GM18517 (cell line): ENCODE data around the gene TRPT1.
A peak's percentile ranks its signal among the peaks of the same experiment; 100 is the strongest.

Experiments used
- ATAC-seq: cut with Tn5 transposase; IDR thresholded peaks from one replicate; pipeline ENCODE4 v1.9.1; 2021; ENCODE audit warnings: mild to moderate bottlenecking, moderate library complexity; ENCODE audit not compliant: unreplicated experiment

TRPT1 gene, protein sequence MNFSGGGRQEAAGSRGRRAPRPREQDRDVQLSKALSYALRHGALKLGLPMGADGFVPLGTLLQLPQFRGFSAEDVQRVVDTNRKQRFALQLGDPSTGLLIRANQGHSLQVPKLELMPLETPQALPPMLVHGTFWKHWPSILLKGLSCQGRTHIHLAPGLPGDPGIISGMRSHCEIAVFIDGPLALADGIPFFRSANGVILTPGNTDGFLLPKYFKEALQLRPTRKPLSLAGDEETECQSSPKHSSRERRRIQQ

DNA sequence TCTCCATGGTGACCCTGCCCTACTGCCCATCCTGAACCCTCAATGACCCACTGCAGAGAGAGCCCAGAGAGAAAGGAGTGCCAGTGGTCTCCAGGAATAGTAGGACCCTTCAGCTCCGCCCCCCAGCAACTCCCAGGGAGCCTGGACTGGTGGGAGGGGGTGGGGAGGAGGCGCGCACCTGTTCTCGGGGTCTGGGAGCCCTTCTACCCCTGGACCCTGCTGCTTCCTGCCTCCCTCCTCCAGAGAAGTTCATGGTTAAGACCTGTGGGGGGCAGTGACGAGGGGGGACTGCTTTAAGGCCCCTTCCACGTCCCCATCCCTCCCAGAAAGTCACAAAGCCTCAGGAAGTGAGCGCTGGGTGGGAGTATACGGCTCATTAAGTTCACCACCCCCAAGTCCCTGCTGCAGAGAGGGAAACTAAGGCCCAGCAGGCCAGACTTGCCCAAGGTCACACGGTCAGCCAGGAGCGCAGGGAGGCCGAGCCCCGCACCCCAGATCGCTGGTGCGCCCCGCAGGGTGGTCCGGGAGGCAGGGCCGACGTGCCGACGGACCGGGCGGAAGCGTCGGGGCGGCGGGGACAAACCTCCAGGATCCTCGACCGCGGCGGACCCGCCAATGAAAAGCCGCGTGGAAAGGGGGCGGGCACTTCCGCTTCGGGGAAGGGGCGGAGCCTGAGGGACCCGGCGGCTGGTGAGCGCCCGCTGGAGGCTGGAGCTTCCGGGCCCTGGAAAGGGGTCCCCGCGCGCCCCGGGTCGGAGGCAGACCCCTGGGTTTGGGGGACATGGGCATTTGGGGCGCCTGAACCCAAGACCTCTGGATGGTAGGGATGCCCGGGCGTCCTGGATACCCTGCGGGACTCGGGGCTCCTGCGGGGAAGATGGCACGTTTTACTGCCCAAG lies at the start of gene TRPT1, which contains the start of gene NUDT22:
Gene TRPT1 (minus strand): TSS at position 579 of the 899 bp plus-strand sequence. CDS start 326 bp downstream, at position 253.
Gene NUDT22 (plus strand): TSS at position 667 of the 899 bp plus-strand sequence. CDS start 379 bp downstream, outside the sequence.
- ATAC-seq = no peak

- no peak for ATAC-seq
Observed at GRCh38 chr11:64275031-64275800, 49.2 kb upstream of the TRPT1 start.

DNA sequence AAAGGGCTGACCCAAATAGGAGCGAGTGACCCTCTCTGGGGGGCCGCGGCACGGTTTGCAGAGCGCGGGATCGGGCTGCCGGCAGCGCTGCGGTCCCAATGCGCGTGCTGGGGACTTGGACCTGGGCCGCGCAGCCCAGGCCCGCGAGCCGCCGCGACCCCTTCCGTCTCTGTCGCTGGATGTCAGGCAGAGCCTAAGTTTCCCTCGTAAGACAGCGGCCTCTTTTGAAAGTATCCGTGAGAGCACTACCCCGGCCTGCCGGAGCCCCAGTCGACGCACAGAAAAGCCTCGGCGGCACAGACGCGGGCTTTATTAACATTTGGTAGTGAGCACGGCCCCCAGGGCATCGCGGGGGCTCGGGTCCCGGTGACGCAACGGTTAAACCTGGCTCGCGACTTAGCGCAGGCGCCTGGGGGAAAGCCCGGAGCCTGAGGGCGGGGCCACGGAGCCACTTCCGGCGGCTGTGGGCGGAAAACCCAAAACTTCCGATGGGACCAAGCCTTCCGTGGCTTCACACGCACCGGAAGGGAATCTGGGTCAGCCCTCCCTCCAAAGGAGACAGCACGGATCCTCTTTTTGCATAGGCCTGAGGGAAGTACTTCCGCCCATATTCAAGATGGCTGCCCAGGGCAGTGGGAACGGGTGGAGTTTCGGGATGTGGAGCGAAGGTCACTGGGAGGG lies 43.7 kb upstream of the TRPT1 start:
- peak; percentile 71 for ATAC-seq

- peak; percentile 6 for ATAC-seq
Observed at GRCh38 chr11:64268893-64269539, 43.0 kb upstream of the TRPT1 start.

DNA sequence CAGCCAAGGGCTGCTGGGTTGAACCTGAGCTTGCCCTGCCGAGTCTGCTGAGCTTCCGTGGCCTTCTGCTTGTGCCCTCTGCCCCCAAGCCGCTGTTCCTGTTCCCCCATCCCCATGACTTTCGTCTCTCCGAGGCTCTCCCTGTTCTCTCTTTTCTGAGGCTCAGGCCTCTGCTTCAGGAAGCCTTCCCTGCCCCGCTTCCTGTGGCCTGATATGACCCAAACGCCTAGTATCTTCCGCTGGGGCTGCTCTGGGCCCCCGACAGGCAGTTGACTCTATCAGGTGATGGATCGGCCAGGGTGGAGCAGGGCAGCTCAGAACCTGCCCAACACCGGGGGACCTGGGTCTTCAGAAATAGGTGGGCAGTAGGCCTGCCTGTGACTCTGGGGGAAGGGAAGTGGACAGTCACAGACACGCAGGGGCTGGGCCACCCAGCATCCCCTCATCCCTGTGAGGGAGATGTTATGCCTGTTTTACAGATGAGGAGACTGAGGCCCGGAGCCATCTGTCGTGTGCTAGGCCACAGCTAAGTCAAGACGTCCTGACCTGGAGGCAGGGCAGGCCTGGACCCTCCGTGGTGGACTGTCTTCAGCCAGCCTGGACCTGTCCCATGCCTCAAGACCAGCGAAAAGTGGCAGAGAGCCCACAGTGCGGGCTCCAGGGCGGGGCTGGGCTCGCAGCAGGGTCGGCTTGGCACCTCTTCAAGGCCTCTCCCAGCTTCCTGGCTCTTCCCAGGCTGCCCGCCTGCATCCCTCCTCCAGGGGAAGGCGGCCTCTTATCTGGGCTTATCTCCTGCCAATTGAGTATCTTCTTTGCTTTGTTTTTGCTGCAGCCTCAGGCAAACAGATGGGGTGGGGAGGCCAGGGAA lies 42.3 kb upstream of the TRPT1 start:
- ATAC-seq = no peak

- no peak for ATAC-seq
Observed at GRCh38 chr11:64267207-64267945, 41.4 kb upstream of the TRPT1 start.

GRCh38 chr11:64266339-64266738 lies 40.4 kb upstream of the TRPT1 start:
- ATAC-seq = no peak

GRCh38 chr11:64265176-64266160 lies 39.5 kb upstream of the TRPT1 start:
- no peak for ATAC-seq

GRCh38 chr11:64264371-64264852 lies 38.4 kb upstream of the TRPT1 start:
- ATAC-seq = no peak

- ATAC-seq = no peak
Observed at GRCh38 chr11:64263947-64264317, 37.9 kb upstream of the TRPT1 start.

- no peak for ATAC-seq
Observed at GRCh38 chr11:64263021-64263946, 37.3 kb upstream of the TRPT1 start.

DNA sequence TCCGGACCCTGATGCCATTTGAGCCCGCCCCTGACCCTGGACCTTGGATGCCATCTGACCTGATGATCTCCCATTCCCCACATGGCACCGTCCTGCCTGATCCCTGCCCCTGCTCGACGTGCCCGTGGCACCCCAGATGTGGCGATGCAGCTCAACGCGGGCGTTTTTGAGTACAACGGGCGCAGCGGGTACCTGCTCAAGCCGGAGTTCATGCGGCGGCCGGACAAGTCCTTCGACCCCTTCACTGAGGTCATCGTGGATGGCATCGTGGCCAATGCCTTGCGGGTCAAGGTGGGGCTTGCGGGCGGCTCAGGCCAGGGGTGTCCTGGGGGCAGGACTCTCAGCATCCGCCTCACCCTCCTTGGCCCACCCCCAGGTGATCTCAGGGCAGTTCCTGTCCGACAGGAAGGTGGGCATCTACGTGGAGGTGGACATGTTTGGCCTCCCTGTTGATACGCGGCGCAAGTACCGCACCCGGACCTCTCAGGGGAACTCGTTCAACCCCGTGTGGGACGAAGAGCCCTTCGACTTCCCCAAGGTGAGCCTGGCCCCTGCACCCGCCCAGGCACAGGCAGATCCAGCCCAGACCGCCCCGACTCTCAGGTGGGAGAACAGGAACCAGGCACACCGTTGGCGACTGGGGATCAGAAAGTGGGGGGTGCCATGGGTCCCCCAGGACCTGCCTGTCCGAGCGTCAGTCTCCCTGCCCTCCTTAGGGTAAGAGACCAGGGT lies 36.5 kb upstream of the TRPT1 start:
- ATAC-seq = no peak

- ATAC-seq = no peak
Observed at GRCh38 chr11:64261556-64262080, 35.6 kb upstream of the TRPT1 start.

- ATAC-seq = no peak
Observed at GRCh38 chr11:64260147-64260708, 34.2 kb upstream of the TRPT1 start.

DNA sequence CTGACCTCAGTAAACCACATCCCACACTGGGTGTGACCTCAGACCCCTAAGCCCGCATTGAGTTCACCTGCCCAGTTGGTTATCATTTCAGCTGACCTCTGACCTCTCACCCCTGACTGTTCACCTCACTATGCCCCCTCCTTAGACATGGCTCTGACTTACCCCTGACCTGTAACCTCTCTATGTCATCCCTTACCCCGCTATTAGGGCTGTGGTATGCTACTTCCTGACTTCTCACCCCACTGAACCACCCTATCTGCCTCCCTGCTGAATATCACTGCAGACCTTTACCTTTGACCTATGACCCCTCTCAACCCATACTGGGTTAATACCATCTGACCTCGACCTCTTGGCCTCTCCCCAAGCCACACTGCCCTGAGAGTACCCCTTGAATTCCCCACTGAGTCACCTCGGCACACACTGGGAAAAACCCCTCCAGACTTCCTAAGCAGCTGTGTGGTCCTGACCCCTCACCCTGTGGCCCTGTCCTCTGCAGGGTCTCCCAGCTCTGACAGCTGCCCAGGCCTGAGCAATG lies 33.6 kb upstream of the TRPT1 start:
- ATAC-seq = no peak
